Amygdala (tissue), 56 donors: Measurements from ENCODE around the gene BLID.

ENCODE experiments used
- DNase-seq, 56 donors: peaks; one replicate each; lab custom pipeline; 2025; lab: John Stamatoyannopoulos, UW

Gene BLID

GRCh38 chr11:122141725-122142124 is 25.7 kb upstream of the BLID start:
- DNase-seq, result no peak

GRCh38 chr11:122140500-122140899 is 24.5 kb upstream of the BLID start:
- DNase-seq, result no peak

DNA sequence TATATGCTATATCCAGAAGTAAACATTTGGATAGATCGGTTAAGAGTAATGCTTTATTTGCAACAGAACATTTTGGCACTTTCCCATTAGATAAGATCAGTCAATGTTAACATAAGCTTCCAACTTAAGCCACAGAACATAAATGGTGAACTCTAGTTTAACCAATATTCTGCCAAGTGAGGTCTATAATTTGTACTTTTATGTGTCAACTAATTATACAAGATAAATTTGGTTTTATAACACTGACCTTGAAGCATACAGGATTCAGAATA is 23.5 kb upstream of the BLID start:
- no peak for DNase-seq

DNA sequence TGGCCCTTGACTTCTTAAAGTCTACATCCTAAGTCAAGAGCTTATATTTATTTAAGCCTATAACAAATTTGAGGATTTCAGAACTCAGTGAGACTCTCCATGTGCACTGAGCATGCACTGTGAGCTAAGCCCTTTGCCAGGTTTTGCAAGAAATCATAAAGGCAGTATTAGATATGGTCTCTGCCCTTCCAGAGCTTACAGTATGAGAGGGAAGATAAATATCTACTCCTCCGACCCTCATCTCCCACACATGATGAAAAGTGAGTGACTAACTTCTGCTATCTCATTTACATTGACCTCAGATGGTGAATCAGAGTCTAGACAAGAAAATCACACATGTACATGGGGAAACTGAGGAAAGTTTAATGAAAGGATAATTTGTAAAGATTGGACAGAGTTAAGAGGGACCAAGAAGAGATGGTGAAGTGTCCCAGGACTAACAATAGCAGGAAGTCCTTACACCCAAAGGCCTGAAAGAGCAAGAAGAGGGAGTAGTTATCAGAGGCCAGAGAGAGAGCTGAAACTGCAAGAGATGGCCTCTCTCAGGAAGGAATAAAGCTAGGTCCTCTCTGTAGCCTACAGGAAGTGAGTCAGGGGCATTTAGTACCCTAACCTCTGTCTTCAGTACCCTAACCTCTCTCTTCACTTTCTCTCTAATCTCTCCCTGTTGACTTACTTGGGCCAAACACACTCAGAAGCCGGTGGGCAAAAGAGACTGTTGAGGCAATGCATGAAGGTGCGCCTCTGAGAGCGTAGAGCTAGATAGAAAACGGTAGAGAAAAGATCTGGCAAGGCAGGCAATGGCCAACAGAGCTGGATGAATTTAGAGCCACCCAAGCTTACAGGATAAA is 23.0 kb upstream of the BLID start:
- no peak for DNase-seq

GRCh38 chr11:122137078-122137793 is 21.2 kb upstream of the BLID start:
- no peak for DNase-seq

DNA sequence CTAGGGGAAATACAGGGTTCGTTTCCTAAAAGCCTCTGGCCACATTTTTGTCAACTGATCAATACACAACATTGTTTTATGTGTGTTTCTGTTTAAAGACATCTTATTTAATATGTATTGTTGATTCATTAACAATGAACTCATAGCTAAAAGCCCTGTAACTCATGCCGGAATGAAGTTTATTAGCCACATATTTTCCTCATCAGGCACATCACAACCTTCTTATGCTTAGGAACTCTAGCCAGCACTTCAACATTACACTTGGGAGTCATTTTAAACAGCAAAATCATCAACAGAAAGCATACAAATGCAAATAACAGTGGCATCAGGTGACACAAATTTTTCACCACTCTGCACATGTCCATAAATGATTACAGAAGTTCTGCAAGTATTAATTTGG is 15.1 kb upstream of the BLID start:
- no peak for DNase-seq

- DNase-seq, result no peak
Observed at GRCh38 chr11:122128146-122128545, 12.1 kb upstream of the BLID start.

DNA sequence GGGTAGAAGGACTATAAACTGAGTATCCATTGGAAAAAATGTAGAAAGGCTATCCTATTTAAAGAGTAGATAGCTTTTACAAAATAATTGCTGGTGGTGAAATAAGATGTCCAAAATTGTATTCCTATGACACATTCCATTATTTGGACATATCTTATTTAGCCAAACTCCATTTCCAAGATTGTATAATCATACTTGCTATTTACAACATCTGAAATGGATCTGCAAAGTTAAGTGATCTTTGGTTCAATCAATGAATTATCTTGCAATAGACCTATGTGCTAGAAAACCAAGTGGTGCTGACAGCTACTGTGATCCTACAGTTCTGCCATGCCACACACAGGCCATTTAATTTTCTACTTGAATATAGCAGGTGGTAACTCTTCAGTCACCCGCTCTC is 11.0 kb upstream of the BLID start:
- DNase-seq, result no peak

DNA sequence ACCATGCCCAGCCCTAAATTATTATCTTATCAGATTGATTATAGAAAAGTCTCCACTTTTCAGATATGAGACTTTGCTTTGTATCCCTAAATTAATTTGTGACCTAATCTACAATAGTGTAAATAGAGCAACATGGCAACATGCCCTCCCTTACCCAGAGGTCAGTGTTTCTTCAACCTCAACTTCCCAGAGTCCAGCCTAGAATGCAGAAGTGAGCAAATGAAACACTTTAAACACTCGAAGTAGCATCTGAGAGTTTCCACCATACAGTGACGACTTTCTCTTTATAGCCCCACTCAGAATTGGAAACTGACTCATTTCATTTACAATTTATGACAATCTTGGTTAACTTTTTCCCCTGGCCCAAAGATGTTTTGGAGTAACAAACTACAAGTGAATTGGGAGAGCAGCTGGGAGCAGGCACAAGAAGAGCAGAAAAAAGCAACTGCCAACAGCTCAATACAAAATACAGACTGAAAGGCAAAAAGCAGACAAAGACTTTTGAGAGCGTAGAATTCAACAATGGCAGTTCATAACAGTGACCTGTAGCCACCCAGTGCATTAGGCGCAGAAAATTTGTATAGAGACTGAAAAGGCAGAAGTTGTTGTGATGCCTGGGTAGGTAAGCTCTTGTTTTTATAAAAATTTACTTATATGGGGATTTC is 10.1 kb upstream of the BLID start:
- DNase-seq, result no peak

DNA sequence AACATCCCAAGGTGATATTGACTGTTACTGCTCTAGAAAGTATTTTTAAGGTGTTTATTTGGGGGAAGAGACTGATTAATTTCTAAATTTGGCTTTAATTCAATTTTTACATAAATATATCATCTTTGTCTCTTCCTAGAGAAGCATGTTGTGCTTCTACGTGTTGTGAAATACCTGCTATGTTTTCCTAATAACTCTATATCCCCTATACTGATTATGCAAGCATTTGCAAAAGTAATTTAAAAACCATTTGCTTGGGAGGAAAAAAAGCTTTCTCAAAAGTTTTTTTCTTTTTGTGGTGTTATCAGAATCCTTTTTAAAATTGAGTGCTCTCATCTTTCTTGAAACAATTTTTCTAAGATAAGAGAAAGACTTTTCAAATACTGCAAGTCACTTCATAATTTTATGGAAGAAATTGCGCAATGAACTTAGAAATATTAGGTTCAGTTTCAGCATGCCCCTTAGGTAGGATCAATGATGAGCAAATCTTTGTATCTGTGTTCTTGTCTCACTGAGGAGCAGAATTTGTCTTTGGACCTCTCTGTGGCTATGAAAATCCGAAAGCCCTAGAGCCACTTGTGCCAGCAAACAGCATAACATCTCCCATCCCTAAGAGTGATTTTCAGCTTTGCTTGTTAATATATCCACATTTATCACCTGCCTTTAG is 7.4 kb upstream of the BLID start:
- no peak for DNase-seq

DNA sequence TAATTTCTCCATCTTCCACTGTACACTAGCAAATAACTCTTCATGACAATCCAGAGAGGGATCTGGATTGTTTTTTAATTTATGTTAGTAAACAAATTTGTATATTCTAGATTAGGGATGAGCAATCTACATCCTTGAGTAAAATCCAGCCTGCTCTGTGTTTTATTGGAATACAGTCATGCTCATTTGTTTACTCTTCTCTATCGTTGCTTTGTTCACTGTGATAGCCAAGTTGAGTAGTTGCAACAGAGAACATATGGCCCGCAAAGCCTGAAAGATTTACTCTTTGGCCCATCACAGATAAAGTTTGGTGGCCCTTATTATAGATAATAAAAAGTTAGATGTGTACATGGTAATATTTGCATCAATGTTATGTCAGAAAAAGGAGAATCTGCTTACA is 6.2 kb upstream of the BLID start:
- DNase-seq, result no peak

DNA sequence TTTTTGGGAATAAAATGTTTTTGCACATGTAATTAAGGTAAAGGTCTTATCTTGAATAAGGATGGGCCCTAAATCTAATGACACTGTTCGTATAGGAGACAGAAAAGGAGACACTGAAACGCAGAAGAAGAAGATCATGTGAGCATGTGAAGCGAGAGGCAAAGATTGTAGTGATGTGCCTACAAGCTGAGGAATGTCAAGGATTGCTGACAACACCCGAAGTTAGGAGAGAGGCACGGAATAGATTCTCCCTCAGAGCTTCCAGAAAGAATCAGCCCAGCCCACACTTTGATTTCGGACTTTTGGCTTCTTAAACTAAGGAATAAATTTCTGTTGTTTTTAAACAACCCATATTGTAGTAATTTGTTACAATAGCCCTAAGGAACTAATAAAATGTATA is 4.1 kb upstream of the BLID start:
- no peak for DNase-seq

- DNase-seq, result no peak
Observed at GRCh38 chr11:122116591-122116990, 576 bp upstream of the BLID start.

DNA sequence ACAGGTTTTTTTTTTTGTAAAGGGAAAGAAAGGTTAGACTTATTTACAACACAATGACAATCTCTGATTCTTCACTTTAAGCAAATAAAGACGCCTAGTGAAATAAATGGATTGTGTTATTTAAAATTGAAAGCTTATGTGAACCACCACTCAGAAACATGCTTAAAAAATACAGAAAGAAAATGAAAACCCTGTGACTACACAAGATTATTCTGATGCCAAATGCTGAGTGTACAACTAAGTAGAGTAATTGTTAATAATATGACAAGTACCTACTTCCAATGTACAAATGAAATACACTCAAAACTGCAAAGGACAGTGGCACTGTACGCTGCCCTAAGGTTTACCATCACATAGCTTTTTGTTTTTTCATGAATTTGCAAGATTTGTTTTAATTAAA is 1.0 kb downstream of the BLID start:
- DNase-seq, result no peak

DNA sequence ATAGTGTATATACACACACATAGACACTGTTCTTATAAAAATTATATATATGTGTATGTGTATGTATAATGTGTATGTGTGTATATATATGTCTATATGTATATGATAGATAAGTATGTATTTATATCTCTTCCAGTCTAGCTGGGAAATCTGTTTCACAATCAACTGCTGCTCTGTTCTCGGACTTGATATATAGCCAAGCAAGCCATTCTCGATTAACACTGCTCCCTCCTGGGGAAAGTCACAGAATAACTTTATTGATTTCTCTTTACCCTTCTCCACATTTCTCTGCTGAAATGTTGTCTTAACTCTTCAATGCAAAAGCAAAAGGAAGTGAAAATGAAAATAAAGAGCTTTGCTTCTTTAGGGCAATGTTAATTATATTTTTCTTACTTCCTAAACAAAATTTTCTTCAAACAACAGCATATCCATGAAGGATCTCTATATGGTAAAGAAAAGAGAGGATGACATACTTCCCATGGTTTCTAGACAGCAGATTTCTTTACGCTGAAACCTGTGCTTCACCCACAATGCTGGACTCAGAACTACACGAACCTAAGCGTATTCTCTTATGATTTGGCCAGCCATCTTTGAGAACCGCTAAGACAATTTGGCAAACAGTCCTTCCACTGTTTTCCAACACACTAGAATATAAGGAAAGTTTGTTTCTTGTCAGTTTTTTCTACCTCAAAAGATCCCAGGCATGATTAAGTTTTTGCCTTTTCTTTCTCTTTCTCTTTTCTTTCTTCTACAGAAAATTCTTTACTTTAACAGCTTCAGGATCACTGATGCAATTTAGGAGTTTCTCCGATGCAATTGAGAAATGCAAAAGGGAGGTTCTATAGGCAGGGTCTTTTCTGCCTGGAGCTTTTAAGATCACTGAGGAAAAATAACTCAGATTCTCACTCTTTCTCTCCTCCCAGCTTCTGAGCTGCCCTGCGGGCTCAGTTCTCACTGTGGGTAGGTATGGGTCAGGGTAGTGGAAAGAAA is 1.9 kb downstream of the BLID start:
- DNase-seq, result no peak

GRCh38 chr11:122112470-122113365 is 3.3 kb downstream of the BLID start:
- no peak for DNase-seq

- no peak for DNase-seq
Observed at GRCh38 chr11:122109932-122110331, 6.1 kb downstream of the BLID start.

DNA sequence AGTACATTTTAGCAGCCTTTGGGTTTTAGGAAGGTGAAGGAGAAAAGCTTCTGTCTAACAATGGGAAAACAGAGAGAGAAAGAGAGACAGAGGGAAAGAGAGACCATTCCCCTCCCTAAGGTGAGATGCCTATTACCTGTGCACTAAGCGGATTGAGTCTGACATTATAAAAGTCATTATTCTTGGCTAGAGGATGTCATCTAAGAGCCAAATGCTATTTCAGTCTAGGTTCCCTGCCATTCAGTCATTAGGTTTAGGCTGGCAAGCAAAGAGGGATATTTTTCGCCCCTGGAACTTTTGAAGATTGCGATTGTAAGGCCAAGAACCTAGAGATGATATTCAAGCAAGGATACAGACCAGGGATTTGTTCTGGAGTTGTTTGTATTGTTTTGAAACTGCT is 7.2 kb downstream of the BLID start:
- no peak for DNase-seq

GRCh38 chr11:122108192-122108799 is 7.7 kb downstream of the BLID start:
- peak in 15 of 56 donors; percentile 8 to 77 (median 26) for DNase-seq
